Measurements from ENCODE around the gene NRL.

Gene NRL

GRCh38 chr14:24114532-24115421, at the start of gene NRL, which contains the start of gene DCAF11:
Gene NRL (minus strand): TSS chr14:24114949. CDS start chr14:24082848, 32,101 bp downstream.
Gene DCAF11 (plus strand): TSS chr14:24114777. CDS start chr14:24115595, 818 bp downstream.
- DNase-seq (ENCODE audit: low read depth), result peak; percentile 99

- DNase-seq (ENCODE audit: low read depth), result no peak
Observed at GRCh38 chr14:24162093-24162492, 47.3 kb upstream of the NRL start.

- DNase-seq (ENCODE audit: low read depth), result peak; percentile 95
Observed at GRCh38 chr14:24160850-24161804, 46.4 kb upstream of the NRL start, which contains the start of gene IRF9. Gene IRF9 (plus strand): TSS chr14:24161265. CDS start chr14:24162145, 880 bp downstream.

- DNase-seq (ENCODE audit: low read depth), result no peak
Observed at GRCh38 chr14:24160499-24160849, 45.7 kb upstream of the NRL start.

- no peak for DNase-seq (ENCODE audit: low read depth)
Observed at GRCh38 chr14:24159777-24160498, 45.2 kb upstream of the NRL start.

GRCh38 chr14:24157331-24157730, 42.6 kb upstream of the NRL start:
- DNase-seq (ENCODE audit: low read depth), result no peak

GRCh38 chr14:24156840-24157239, 42.1 kb upstream of the NRL start:
- DNase-seq (ENCODE audit: low read depth), result no peak

- no peak for DNase-seq (ENCODE audit: low read depth)
Observed at GRCh38 chr14:24155100-24155499, 40.4 kb upstream of the NRL start.

GRCh38 chr14:24151404-24152080, 36.8 kb upstream of the NRL start:
- no peak for DNase-seq (ENCODE audit: low read depth)

- DNase-seq (ENCODE audit: low read depth), result no peak
Observed at GRCh38 chr14:24150993-24151392, 36.2 kb upstream of the NRL start.

GRCh38 chr14:24150567-24150966, 35.8 kb upstream of the NRL start:
- DNase-seq (ENCODE audit: low read depth), result no peak

GRCh38 chr14:24150061-24150460, 35.3 kb upstream of the NRL start:
- DNase-seq (ENCODE audit: low read depth), result no peak

GRCh38 chr14:24149302-24149969, 34.7 kb upstream of the NRL start:
- no peak for DNase-seq (ENCODE audit: low read depth)

GRCh38 chr14:24147761-24148428, 33.1 kb upstream of the NRL start:
- no peak for DNase-seq (ENCODE audit: low read depth)

GRCh38 chr14:24146978-24147760, 32.4 kb upstream of the NRL start, which contains the start of gene RNF31:
Gene RNF31 (plus strand): TSS chr14:24147498. CDS start chr14:24147699, 201 bp downstream.
- DNase-seq (ENCODE audit: low read depth), result peak; percentile 98

GRCh38 chr14:24146453-24146977, 31.8 kb upstream of the NRL start, which contains the start of gene PSME2:
Gene PSME2 (minus strand): TSS chr14:24146610. CDS start chr14:24146581, 29 bp downstream.
- peak; percentile 73 for DNase-seq (ENCODE audit: low read depth)

GRCh38 chr14:24145690-24146452, 31.1 kb upstream of the NRL start:
- no peak for DNase-seq (ENCODE audit: low read depth)

GRCh38 chr14:24145219-24145618, 30.5 kb upstream of the NRL start:
- DNase-seq (ENCODE audit: low read depth), result no peak

All from stimulated activated CD4-positive, alpha-beta T cell treated with anti-CD3 and anti-CD28 coated beads, Interleukin-2, amount 100 ng/mL, for 4 hours (primary cell).